ENCODE data around the gene SLC25A30. TPM values are rescaled to one million over a fixed set of nuclear protein-coding genes. Genes with fewer than 3 reads are reported as not detected.
"Not testable (repeated sequence)": the region's sequence is repeated elsewhere in the genome, so short reads cannot be mapped to it uniquely, and the experiment has no call there.

The SLC25A30 gene
- polyA plus RNA-seq, 3 donors, result 19.6 to 29.3 (median 26.5) TPM

DNA sequence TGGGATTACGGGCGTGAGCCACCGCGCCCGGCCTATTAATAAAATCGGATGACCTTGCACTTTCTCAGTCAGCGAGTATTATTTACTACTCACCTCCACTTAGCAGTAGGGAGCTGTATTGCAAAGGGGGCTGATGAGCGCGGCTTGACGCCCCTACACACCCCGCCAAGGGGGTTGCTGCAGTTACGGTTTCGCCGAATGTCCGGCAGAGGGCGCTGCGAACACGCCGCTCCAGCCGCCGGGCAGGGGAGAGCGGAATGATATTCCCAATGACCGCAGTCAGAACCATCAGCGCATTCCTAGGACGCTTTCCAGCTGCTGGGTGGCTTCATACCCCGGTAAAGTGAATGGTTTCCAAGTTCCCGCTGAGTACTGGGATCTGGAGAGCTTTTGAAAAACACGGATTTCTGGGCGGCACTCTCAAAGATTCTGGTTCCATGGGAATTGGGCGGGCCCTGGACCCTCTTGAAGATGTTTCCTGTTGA lies 47.2 kb downstream of the SLC25A30 start:
- peak; percentile 70 for DNase-seq

DNA sequence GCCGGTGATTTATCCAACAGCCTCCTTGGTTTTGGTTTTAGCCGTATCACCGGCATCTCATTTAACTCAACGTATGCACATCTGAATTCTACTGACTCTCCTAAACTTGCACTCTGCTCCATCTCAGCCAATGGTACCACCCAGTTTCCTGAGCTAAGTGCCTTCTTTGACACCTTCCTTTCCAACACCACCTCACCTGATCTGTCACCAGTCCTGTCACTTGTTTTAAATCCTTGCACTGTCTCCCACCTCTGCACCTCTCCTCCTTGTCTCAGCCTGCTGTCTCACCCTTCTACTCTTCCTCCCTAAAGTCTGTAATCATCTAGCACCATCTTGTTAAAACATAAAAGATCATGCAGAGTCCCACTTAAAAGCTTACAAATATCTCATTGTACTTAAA lies 49.1 kb downstream of the SLC25A30 start:
- DNase-seq, result no peak

- DNase-seq, result no peak
Observed at GRCh38 chr13:45368571-45368970, 49.6 kb downstream of the SLC25A30 start.

- DNase-seq, result no peak
Observed at GRCh38 chr13:45368005-45368404, 50.2 kb downstream of the SLC25A30 start.

- DNase-seq, result no peak
Observed at GRCh38 chr13:45367358-45367757, 50.8 kb downstream of the SLC25A30 start.

DNA sequence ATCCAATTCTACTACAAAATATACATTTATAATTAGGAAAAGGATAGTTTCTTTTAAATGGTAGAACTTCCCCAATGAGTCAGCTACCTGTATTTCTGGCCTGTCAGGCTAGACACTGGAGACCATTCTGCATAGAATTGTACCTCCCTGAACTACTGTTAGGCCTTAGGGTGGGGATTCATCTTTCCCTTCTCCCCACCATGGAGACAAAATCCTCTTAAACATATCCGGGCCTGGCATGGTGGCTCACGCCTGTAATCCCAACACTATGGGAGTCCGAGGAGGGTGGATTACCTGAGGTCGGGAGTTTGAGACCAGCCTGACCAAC lies 52.7 kb downstream of the SLC25A30 start:
- no peak for DNase-seq

DNA sequence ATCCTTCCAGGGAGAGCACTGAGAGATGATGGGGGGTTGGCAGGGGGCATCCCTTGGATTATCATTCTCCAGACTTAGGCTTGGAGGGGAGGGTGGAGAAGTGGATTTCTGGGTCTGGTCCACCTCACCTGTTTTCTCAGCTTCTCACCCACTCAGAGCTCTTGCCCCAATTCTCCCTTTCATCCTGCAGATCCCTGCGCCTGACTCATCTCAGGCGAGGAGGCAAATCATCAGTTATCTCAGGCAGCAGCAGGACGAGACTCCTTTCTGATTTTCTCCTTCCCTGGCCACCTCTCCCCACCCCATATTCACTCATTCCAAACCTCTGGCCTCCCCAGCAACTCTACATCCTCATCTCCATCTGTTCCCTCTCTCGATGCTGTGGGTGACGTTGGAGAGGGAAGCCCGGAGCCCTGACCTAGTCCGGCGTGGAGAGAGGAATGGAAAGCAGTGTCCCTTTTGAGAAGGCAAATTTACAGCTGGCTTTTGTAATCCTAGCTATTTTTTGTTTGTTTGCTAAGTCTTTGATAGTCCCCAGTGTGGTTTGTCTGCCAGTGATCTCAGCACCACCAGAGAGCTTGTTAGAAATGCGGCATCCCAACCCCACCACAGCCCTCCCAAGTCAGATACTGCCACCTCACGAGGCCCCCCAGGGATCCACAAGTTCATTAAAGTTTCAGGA lies 53.2 kb downstream of the SLC25A30 start:
- DNase-seq, result peak; percentile 40

DNA sequence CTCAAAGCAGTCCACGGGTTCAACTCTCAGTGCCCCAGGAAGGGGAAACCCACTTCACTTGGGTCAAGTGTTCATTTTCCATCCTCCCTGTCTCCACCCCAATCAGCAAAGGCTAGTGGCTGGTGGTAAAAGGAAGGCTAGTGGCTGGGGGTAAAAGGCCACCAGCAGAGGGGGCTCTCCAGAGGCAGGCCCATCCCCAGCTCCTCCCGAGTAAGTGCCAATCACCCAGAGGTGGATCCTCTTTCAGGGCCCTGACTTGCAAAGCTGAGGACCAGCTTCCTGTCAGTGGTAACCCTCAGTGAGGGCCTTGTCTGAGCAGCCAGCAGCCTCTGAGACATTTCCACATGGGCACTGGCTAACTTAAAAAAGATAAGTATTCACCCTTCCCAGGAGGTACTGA lies 55.2 kb downstream of the SLC25A30 start:
- no peak for DNase-seq

DNA sequence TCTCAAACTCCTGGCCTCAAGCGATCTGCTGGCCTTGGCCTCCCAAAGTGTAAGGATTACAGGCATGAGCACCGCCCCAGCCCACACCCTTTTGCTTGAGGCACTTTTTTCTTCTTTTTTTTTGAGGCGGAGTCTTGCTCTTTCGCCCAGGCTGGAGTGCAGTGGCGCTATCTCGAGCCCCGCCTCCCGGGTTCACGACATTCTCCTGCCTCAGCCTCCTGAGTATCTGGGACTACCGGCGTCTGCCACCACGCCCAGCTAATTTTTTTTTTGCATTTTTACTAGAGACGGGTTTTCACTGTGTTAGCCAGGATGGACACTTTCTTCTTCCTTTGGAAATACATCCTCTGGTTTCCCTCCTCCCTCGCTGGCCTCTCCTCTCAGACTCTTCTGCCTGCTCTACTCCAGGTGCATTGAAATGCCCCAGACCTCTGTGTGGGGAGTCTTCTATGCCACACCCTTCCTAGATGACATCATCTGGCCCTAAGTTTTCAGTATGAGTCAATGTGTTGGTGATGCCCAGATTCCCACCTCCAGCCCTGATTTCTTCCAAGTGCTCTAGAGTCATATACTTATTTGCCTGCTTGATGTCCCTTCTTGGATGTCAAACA lies 56.5 kb downstream of the SLC25A30 start:
- DNase-seq, result no peak

DNA sequence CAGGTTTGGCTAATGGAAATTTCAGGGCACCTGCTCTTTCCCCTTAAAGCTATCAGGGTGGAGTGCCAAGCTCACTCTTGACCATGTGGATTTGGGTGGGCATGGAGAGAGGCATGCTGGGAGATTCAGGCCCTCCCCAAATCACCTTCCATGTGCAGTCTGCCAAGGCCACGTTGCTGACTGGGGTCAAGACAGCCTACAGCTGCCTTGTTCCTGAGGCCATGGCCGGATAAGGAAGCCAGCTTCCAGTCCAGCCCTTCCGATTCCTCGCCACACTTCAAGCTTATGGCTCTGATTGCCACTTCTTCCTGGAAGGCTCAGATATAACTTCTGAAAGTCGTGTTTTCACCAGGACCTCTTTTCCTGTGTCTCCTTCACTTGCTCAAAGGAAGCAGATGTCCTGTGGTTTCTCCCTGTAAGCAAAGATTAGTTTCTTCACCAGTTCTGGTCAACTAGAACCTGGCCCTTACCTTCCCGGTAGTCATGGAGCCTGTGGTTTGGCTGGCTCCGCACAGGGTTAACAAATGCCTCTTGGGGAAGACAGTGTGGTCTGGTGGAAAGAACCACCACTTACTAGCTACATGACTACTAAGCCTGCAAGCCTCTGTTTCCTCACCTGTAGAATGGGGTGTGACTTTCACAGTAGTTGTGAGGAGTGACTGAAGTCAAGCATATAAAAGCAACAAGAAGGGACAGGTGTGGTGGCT lies 61.1 kb downstream of the SLC25A30 start:
- DNase-seq, result no peak

- DNase-seq, result no peak
Observed at GRCh38 chr13:45353895-45354294, 64.3 kb downstream of the SLC25A30 start.

GRCh38 chr13:45352031-45352430 lies 66.1 kb downstream of the SLC25A30 start:
- DNase-seq, result no peak

DNA sequence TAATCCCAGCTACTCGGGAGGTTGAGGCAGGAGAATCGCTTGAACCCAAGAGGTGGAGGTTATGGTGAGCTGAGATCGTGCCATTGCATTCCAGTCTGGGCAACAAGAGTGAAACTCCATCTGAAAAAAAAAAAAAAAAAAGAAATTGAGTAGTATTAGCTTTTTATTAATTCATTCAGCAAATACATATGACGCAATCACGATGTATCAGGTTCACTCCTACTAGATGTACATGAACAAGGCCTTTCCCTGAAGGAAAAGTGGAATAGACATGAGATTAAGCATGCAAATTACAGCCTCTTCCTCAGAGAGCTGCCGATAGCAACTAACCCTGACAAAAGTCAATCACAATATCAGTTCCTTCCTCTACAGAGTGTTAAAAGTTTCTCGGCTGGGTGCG lies 68.0 kb downstream of the SLC25A30 start:
- no peak for DNase-seq

GRCh38 chr13:45349438-45349837 lies 68.7 kb downstream of the SLC25A30 start:
- DNase-seq, result no peak

GRCh38 chr13:45344064-45344463 lies 74.1 kb downstream of the SLC25A30 start:
- not testable (repeated sequence) for DNase-seq

Other genes with a start within 250 kb of the SLC25A30 start
- under 1 TPM; 0.12 to 0.82 (median 0.63) TPM for gene KCTD4, start 217.3 kb downstream of the SLC25A30 start, polyA plus RNA-seq (ENCODE audit: insufficient read length in 3 of 3)
- gene TPT1, start 77.2 kb downstream of the SLC25A30 start, polyA plus RNA-seq (ENCODE audit: insufficient read length in 3 of 3), result 1,000 to 10,000 TPM; 5,904 to 6,439 (median 5,934) TPM
- gene COG3, start 46.6 kb upstream of the SLC25A30 start, polyA plus RNA-seq (ENCODE audit: insufficient read length in 3 of 3), result 10 to 100 TPM; 26.8 to 34.7 (median 30.7) TPM
- 1 to 10 TPM in 2 of 3 donors, under 1 TPM in 1; 0.80 to 3.0 (median 3.0) TPM for gene ERICH6B, start 197.4 kb upstream of the SLC25A30 start, polyA plus RNA-seq (ENCODE audit: insufficient read length in 3 of 3)